Activated CD4-positive, alpha-beta T cell treated with anti-CD3 and anti-CD28 coated beads, Interleukin-2, amount 50 U/mL, for 1 hour (primary cell): Measurements from ENCODE around the gene ZMIZ1.

Experiments used
- DNase-seq: peaks from one replicate; pipeline ENCODE4 v3.0.0-alpha.2; 2020

ZMIZ1 gene

DNA sequence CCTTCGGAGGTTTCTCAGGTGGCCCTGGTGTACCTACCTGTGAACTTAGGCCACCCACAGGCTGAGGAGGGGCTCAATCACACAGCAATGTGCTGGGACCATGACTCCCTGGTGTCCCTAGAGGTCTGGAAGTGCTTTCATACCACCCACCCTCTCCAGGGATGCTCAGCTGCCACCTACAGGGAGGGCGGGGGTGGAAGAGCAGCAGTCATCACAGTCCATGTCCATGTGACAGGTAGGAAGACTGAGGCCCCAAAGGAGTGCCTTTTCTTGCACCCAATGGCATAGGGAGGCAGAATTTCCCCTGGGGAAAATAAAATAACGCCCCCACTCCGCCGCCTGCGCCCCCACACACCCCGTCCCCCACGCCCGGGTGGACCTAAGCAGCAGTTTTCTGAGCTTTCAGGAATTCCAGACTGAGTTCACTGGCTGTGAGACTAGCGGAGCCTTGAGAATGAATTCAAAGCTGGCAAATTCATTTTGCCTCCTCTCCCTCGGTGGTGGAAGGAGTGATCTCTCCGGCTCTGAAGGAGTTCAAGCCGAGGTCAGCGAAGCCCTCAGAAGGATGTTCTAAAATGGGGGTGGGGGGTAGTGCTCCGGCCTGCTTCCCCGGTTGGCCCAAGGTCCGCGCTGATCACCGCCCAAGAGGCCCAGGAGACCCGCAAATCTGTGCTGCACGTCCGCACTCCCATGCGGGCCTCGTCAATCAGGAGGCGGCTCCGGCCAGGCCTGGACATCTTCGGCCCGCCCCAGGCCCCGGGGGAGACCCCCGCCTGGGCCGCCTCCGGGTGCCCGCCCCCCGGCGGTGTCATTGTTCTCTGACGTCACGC, 2.1 kb upstream of the ZMIZ1 start:
- DNase-seq: no peak

DNA sequence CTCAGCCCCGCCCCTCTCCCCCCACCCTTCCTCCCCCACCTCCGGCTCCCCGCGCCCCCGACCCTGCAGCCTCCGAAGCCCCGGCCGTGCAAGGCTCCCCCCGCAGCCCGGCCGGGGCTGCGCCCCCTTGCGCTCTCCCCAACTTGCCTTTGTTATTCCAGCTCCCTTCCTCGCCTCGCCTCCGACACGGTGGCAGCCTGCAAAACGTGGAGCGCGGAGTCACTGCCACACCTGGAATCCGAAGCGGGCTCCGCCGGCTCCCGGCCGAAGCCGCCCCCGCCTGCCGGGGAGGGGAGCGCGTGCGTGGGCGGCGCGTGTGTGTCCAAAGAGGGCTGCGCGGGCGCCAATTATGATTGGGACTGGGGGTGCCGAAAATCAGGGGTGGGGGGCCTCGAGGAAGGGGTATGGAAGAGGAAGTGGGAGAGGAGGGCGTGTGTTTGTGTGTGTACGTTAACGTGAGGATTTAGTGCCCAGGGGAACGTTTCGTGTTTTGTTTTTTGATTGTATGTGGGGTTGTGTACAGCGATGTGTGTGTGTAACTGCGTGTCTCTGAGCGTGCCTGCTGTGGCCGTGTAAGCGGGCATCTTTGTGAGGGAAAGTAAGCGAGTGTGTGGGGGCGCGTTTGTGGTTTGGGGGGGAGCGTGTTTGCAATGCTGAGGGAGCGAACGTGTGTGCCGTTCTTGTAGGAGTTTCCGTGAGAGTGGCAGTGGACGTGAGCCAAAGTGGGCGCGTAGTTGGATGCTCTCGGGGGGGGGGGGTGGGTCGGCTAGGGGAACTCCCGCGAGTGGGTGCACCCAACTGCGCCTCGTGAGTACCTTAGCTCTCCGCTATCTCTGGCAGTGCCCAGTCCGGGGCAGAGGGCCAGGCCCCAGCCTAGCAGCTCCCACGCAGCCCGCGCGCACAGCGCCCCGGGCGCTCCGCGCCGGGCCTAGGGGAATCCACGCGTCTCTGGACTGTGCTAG, 1.2 kb upstream of the ZMIZ1 start:
- DNase-seq: peak; percentile 85

DNA sequence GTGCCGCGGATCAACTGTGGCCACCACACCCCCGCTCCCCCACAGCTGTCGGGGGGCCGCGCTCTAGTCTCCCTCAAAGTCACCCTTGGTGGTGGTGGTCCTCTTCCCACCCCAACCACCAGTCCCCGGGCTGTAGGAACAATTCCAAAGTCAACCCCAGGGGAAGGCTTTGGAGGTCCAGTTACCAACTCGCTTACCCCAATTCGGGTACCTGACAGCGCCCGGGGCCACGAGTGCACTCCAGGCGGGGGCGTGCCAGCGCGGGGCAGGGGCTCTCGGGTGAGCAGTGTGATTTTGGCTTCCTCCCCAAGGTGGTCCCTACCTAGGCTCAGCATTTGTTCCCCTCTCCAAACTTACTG, 584 bp upstream of the ZMIZ1 start:
- peak; percentile 36 for DNase-seq

DNA sequence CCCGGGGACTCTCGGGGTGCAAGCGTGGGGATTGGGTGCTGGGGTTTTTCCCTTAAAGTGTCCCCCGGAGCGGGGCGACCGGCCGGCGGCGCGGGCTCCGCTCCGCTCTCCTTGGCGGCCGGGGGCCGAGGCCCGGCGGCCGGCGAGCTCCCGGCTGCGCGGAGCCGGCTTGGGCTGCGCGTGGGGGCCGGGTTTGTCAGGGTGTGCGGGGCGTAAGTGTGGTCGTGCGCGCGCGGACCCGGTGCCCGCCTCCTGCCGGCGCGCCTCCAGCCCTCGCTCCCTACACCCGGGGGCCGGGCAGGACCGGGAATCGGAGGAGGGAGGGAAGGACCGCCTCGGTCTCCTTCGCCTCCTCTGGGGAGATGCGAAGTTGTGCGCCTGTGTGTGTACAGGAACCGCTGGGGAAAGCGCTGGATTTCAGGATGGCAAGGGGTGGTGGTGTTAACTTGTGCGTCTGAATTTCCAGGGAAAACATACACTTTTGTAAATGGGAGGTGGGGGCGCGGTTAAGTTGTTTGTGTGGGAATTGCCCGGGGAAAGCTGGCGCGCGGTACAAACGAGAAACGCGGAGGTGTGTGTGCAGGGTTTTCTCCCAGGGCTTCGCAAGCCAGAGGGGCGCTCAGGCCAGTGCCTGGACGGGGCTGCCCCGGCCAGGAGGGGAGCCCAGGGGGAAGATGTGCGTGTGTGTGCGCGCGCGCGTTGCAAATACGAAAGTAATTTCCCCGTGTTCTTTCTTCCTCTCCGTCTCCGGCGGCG, 737 bp downstream of the ZMIZ1 start:
- peak; percentile 31 for DNase-seq

DNA sequence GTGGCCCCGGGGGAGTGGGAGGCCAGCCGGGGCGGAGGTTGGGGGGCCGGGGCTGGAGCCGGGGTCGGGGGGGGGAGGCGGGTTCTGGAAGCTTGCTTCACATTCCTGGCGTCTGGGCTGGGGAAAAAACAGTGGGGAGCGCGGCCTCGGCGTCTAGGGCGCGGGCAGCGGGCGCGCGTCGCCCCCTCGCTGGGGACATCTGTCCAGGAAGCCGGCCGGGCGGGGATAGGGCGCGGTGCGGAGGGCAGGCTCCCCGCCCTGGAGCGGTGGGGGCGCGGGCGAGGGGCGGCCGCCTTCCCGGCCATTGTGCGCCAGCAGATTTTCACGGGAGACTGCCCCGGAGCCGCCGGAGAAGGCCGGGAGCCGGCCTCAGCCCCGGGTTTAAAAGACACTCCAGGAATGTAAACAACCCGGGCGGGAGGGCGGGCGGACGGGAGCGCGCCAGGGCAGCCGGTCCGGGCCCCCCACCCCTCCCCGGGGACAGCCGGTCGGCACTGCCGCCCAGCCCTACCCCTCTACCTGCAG, 1.4 kb downstream of the ZMIZ1 start:
- no peak for DNase-seq

- DNase-seq: peak; percentile 17
These were observed 2.0 kb downstream of the ZMIZ1 start for GRCh38 chr10:79070606-79071395.

DNA sequence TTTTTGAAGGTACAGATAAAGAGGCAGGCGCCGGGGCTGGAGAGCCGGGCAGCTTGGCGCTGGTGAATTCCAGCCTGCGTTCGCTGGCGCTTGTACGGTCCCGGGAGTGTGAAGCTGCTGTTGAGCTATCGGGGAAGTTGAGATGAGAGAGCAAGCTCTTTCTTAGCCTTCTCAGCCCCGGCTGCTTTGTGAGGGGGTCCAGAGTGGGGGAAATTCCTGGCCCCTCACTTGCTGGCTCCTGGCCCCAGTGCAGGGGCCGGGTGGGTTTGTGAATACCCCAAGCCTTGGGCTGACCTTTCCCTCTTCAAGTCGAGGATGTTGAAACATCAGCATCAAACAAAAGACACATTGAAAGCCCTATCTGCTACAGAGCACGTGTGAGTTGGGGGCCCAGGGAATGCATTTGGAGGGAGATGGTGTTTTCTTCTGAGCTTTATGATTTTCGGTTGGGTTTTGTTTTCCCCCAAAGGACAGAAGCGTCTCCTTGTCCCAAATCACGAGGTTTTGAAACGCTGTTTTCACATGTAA, 2.7 kb downstream of the ZMIZ1 start:
- DNase-seq: no peak

DNA sequence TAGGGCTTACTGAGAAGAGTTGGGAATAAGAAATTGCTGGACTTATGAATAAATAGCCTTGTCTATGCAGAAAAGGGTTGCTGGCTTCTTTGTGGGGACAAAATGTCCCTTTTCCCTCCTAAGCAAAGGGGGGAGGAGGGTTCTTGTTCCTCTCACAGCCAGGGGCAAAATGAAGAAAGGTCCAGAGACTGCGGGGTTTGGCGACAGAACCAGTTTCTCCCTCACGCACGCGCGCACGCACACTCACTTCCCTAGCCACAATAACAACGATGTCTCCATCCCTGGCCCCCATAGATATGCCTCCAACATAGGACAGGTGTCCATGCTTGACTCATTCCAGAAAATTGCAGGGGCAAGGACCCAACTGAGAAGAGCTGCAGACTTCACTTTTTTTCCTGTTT, 3.3 kb downstream of the ZMIZ1 start:
- no peak for DNase-seq

GRCh38 chr10:79072994-79073645, 4.4 kb downstream of the ZMIZ1 start:
- DNase-seq: no peak

GRCh38 chr10:79073784-79074432, 5.1 kb downstream of the ZMIZ1 start:
- no peak for DNase-seq

DNA sequence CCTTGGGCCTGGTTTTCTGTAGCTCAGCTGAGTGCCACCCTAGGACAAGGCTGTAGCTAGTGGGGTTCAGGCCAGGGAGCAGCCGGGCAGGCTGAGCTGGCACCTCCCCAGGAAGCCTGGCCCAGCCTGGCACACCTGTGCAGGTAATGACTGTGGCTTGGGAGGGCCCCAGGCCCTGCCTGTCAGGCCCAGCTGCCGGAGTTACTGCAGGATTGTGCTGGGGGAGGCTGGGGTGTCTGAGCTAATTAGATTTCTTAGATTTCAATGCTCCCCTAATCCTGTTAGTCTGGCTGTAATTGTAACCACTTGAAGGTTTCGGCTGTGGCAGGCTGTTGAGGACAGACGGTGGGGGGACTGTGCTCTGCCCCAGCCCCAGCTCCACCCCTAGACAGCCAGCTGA, 6.0 kb downstream of the ZMIZ1 start:
- DNase-seq: no peak

DNA sequence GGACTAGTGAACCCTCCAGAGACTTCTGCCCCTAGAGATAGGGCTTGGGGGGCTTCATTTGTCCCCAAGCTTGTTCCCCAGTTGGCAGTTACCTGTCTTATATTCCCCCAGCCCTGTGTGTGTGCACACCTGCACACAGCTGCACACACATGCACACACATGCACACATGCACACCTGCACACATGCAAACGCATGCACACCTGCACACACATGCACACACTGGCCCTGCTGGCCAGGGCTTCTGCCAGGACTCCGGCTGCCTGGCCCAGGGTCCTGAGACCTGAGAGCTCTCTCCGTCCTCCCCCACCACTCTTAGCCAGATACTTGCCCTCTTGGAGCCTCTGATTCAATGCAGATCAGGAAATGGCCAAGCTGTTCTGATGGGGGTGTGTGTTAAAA, 6.7 kb downstream of the ZMIZ1 start:
- DNase-seq: no peak

DNA sequence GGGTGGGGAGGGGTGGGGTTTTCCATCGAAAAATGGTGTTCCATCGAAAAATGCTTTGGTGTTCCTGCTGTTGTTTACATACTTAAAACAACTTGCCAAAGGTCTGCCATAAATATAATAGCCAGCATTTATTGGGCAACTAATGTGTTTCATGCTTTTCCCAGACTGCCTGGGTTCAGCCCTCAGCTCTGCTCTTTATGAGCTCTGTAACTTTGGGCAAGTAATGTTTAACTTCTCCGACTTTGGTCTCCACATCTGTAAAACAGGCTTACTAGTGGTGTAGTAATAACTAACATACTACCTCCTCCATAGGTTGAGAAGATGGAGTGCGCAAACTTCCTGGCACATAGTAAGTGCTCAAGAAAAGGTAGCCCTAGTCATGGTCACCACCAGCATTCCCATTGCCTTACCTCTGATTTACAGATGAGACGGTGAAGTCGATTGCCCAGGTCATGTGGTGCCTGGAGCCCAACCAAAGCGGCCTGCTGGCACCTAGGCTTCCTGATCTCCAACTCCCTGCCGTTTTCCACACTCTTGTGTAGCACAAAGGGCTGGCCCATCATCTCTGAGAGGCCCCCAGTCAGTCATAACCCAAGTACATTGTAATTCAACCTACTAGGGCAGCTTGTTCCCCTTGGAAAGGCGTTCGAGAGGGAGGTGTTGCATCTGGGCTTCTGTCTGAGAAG, 8.9 kb downstream of the ZMIZ1 start:
- no peak for DNase-seq

- no peak for DNase-seq
These were observed 9.7 kb downstream of the ZMIZ1 start for GRCh38 chr10:79078367-79079053.

GRCh38 chr10:79079054-79079397, 10.3 kb downstream of the ZMIZ1 start:
- no peak for DNase-seq

DNA sequence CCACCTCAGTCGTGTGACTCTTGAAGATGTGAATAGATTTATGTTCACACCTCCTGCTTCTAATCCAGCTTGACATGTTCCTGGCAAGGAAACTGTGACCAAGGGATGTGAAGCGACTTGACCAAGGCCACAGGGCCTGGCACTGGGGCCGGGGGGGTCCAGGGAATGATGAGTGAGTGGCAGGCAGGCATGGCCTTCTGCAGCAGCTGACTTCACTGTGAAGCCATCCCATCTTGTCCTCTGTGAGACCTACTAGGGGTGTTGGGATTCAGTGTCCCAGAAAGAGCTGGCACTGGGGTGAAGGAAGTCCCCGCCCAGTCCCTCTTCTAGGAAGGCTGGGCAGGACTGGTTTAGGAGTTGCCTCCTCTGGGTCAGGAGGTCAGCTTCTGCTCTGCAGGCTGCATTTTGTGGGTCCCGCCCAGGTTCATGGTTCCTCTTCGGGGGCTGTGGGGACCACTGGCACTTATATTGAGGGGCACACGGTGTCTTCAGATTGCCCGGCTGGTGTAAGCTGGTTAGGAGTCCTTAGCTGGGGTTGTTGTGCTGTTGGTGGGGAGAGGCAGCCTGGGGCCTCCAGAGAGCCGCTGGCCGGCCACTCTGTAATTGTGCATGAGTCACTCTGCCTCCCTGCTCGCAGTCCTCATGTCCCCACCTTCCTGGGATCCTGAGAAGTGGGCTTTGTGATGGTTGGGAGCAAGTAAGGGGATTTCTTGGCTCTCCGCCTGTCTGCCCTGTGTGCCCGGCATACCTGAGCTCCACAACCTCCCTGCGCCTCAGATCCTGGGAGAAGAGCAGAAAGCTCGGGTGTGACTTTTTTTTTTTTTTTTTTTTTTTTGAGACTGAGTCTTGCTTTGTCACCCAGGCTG, 11.0 kb downstream of the ZMIZ1 start:
- no peak for DNase-seq

DNA sequence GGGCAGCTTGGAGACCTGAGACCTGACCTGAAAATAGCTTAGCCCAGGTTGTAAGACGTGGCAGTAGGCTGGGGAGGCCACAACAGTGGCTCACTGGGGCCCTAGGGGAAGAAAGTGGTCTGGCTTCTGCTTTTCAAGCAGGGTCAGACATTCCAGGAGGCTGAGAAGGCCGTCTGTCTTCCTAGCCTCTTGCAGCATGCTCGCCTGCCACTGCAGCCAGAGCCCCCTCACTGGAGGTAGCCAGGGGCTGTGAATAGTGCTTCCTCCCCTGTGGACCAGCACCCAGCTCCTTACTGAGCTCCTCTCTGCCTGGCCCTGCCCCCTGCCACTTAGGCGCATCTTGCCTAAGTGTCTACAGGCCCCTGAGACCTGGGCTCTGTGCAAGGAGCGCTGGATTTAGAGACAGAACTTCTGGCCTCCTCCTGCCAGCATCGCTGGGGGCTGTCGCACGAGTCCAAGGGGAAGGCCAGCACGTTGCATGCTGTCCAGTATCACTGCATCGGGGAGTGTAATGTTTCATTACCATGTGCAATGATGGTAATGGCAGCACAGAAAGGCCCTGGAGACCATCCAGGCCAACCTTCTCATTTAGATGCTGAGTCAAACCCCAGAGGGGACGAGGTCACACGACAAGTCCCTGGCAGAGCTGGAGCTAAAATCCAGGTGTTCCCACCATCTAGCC, 12.7 kb downstream of the ZMIZ1 start:
- DNase-seq: no peak

- no peak for DNase-seq
These were observed 13.2 kb downstream of the ZMIZ1 start for GRCh38 chr10:79082035-79082373.
